Measurements from ENCODE around the gene ANP32B.
"Not testable (repeated sequence)": the region's sequence is repeated elsewhere in the genome, so short reads cannot be mapped to it uniquely, and the experiment has no call there.

Gene ANP32B

GRCh38 chr9:97956331-97956730 lies 26.8 kb upstream of the ANP32B start:
- no peak for TF ChIP-seq CTCF (conservative IDR thresholded peaks at IDR 0.05; ENCODE audit: control insufficient read depth, insufficient read depth, low read depth, low read length)
- no peak for DNase-seq (ENCODE audit: low read depth)
- no peak overlapping the region for H3K4me3 ChIP-seq (ENCODE audit: control insufficient read depth, low read depth, low read length)

- TF ChIP-seq CTCF (conservative IDR thresholded peaks at IDR 0.05; ENCODE audit: control insufficient read depth, insufficient read depth, low read depth, low read length) = no peak
- no peak overlapping the region for H3K4me3 ChIP-seq (ENCODE audit: control insufficient read depth, low read depth, low read length)
- peak; percentile 71 for DNase-seq (ENCODE audit: low read depth)
These were observed 24.2 kb upstream of the ANP32B start for GRCh38 chr9:97958812-97959511.

GRCh38 chr9:97959585-97959984 lies 23.6 kb upstream of the ANP32B start:
- no peak overlapping the region for H3K4me3 ChIP-seq (ENCODE audit: control insufficient read depth, low read depth, low read length)
- TF ChIP-seq CTCF (conservative IDR thresholded peaks at IDR 0.05; ENCODE audit: control insufficient read depth, insufficient read depth, low read depth, low read length) = no peak
- no peak for DNase-seq (ENCODE audit: low read depth)

DNA sequence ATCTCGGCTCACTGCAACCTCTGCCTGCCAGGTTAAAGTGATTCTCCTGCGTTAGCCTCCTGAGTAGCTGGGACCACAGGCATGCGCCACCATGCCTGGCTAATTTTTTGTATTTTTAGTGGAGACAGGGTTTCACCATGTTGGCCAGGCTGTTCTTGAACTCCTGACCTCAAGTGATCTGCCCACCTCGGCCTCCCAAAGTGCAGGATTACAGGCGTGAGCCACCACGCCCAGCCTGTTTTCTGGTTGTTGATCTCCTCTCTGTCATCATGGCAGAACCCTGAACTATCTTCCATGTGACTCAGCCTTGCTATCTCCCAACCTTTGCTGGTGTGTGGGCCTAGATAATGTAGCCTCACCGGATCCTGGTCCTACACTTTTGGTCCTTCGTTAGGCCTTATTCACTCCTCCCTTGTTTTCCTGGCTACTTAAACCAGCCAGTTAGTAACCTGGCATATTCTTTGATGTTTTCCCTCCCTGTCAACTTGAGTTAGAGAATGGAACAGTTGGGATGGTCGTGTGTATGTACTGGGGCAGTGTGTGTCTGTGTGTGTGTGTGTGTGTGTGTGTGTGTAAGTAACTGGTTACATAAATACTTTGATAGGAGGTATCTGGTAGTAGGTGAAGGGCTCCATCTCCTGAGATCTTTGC lies 22.3 kb upstream of the ANP32B start:
- H3K4me3 ChIP-seq (ENCODE audit: control insufficient read depth, low read depth, low read length); DNase-seq (ENCODE audit: low read depth): not testable (repeated sequence)

DNA sequence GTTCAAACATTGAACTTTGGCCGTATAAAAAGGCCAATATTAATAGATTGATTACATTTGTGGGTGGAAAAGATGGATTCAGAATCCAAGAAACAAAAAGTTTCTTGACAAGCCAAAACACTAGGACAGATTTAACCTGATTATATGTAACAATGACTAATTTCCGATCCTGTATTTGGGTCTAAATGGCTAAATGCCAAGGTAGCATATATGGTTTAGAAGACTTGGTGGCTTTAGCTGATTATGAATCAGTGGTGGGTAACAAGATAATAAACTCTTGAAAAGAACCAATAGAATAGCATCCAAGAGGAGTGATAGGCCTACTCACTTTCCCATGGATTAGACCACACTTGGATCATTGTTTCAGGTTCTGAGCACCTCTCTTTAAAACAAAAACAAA lies 21.8 kb upstream of the ANP32B start:
- no peak overlapping the region for H3K4me3 ChIP-seq (ENCODE audit: control insufficient read depth, low read depth, low read length)
- TF ChIP-seq CTCF (conservative IDR thresholded peaks at IDR 0.05; ENCODE audit: control insufficient read depth, insufficient read depth, low read depth, low read length) = no peak
- DNase-seq (ENCODE audit: low read depth) = no peak

DNA sequence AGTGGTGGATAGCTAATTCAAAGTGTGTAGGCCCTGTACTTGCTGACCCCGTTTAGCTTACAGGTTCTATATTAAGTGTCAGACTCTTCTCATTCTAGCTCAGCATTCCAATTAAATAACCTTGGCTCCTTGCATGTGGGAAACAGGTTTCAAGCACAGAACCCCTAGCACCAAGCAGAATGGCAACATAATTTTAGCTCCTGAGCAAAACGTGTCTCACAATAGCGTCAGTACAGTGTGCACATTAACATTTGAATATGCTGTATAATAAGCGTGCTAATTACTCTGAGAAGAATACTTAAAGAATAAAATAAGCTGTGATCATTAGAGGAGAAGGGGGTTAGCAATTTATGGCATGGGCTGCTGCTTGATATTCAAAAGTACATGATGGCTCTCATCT lies 21.0 kb upstream of the ANP32B start:
- no peak for TF ChIP-seq CTCF (conservative IDR thresholded peaks at IDR 0.05; ENCODE audit: control insufficient read depth, insufficient read depth, low read depth, low read length)
- no peak overlapping the region for H3K4me3 ChIP-seq (ENCODE audit: control insufficient read depth, low read depth, low read length)
- no peak for DNase-seq (ENCODE audit: low read depth)

DNA sequence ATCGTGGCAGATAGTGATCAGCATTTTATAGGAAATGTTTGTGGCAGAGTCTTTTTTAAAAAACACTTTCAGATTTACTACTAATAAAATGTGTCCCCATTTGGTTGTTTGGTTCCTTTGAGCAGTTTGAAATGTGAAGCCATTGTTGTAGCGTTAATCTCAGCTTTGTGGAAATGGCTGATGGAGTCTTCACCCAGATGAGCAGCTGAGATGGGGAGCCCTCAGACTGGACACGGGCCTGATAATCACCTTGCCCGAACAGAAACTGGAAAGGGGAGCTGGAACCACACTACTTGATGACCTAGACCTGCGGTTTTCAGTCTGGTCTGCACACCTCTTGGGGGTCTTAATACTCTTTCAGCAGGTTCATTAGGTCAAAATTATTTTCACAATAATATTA lies 20.6 kb upstream of the ANP32B start:
- TF ChIP-seq CTCF (conservative IDR thresholded peaks at IDR 0.05; ENCODE audit: control insufficient read depth, insufficient read depth, low read depth, low read length) = no peak
- no peak overlapping the region for H3K4me3 ChIP-seq (ENCODE audit: control insufficient read depth, low read depth, low read length)
- no peak for DNase-seq (ENCODE audit: low read depth)
